ENCODE results near the gene ARFGEF3.

GRCh38 chr6:138159246-138159645, 2.5 kb upstream of the ARFGEF3 start:
- TF ChIP-seq CTCF (IDR thresholded peaks at IDR 0.05) (no peak), EZH2 (IDR thresholded peaks at IDR 0.05; ENCODE audit: borderline replicate concordance, insufficient read depth, low read depth, low read length, poor library complexity, severe bottlenecking) (no peak)
